NCI-H1694 treated with DMSO at 0.1 percent for 48 hours (cell line): ENCODE results near the gene IL12A.

Source experiments
- DNase-seq: peaks from one replicate; lab custom pipeline; 2025; lab: John Stamatoyannopoulos, UW

IL12A gene

DNA sequence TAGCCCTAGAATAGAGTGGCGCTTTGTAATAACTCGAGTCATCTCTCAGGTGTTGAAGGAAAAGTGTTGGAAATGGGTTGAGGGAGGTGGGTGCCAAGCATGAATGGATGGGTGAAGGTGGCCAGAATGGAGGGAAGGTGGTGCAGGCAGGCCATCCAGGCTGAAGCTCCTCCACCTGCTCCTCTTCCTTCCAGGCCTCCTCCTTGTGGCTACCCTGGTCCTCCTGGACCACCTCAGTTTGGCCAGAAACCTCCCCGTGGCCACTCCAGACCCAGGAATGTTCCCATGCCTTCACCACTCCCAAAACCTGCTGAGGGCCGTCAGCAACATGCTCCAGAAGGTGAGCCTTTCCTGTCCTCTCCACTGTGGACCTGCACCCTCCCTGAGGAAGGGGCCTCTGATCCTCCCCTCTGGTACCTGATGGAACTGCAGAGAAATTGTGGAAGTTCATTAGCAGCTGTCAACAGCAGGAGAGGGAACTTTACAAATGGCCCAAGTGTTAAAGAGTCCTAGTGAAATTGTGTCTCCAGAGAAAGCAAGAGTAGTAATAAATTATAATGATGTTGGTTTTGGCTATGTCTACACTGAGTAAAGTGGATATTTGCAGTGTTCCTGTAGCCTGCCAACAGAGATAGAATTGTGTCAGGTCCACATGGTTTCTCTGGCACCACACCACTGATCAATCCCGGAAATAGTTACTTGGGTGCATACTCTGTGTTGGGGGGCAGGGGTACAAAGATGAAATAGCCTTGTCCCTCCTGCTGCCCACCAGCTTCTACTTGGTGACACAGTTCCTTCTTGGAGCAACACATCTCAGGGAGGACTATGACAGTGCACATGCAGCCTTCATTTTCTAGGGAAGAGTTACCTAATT is 1.6 kb downstream of the IL12A start:
- DNase-seq = no peak

DNA sequence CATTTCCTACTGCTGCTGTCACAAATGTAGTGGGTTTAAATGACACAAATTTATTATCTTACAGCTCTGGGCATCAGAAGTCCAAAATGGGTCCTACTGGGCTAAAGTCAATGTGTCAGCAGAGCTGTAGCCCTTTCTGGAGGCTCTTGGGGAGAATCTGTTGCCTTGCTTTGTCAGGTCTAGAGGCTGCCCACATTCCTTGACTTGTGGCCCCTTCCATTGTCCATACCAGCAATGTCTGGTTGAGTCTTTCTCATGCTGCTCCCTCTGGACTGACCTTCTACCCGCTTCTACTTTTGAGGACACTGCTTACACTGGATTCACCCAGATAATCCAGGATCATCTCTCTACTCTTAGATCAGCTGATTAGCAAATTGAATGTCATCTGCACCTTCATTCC is 3.0 kb downstream of the IL12A start:
- DNase-seq = no peak

DNA sequence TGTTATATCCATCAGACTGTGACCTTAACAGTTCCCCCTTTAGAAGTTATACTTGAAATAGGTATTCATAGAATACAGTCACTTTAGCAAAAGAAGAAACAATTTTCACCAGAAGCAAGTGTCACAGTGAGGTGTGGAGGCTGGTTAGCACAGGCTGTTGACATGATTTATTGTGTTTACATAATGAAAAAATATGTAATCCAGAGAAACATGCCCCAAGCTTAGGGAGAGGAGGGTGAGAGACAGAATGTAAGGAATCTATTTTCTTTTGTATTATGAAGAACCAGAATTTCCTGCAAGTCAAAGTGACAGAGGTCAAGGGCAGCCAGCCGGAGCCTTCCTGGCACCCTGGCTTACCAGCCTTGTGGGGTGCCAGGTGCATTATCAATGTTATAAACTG is 4.0 kb downstream of the IL12A start:
- no peak for DNase-seq

DNA sequence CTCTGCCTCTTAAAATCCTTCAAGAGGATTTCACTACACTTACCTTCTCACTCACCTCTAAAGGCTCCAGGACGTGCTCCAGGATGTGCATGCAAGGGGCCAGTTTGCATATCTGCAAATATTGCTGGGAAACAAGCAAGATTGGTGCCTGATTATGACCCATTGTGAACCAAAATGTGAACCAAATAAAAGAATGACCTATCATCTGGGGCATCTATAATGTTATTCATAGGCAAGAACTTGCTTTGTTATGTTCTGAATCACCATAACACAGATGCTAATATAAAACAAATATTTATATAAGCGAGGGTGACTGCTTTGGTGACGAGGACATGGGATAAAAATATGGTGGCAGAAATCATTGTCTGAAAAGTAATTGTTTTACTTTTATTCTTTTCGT is 5.5 kb downstream of the IL12A start:
- DNase-seq = no peak

DNA sequence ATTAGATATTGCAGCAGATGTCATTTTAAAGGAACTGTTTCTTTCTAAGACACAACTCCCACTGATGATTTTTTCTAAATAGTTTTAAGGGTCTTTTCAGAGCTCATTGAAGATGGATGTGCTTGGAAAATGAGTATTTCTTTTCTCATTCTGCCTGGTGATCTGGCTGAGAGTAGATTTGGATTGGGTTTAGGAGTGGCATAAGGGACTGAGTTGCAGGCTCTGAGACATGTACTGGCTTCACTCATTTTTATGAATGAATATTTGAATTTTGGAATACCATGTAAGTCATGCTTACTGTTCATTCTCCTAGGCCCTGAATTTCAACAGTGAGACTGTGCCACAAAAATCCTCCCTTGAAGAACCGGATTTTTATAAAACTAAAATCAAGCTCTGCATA is 6.5 kb downstream of the IL12A start:
- no peak for DNase-seq

DNA sequence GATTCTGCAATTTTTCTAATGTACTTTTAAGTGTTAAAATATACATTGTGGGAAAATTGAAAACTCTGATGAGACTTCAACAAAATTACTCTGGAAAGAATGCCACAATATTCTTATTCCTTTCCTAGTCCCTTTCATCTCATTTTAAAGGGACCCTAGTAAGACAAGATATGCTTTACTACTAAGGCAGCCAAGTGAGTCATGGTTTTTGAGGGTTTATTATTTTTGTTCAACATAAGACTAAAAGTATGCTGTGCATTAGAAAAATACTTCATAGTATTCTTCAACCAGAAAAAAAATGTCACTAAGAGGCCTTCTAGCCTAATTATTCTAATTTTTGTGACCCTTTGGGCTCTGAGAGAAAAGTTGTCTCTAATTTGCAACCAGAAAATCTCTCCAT is 7.4 kb downstream of the IL12A start:
- DNase-seq = no peak

DNA sequence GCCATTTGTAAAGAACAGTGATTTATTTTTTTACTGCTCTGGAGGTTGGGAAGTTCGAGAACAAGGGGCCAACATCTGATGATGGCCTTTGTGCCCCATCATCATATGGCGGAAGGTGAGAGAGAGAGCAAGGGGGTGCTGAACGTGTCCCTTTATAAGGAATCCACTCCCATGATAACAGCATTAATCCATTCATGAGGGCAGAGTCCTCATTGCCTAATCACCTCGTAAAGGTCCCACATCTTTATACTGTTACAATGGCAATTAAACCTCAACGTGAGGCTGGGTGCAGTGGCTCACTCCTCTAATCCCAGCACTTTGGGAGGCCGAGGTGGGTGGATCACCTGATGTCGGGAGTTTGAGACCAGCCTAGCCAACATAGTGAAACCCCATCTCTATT is 8.3 kb downstream of the IL12A start:
- no peak for DNase-seq

DNA sequence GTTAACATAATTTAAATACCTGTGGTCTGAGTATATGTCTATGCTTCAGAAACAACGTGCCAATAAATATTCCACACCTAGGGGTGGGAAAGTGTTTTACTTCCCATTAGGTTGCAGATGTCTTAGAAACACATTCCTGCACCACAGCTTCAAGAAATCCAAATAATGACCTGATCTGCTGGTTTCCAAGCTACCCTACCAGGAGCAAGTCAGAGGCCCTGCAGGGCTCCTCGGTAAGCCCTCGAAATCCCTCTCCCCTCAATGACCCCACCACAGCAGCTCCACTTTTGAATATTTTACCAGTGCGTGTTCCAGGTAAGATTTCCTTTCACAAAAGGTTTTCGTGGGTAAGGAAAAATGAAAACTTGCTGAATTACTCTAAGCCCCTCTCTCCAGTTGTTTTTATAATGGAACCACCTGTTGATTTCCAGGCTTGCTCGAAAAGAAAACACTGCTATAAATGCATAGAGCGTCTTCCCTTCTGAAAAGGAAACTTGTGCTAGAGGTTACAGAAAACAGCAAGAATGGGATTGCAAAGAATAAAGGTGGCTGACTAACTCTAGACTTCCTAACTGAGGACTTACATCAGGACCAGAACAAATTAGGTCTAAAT is 12.6 kb downstream of the IL12A start:
- DNase-seq = no peak

DNA sequence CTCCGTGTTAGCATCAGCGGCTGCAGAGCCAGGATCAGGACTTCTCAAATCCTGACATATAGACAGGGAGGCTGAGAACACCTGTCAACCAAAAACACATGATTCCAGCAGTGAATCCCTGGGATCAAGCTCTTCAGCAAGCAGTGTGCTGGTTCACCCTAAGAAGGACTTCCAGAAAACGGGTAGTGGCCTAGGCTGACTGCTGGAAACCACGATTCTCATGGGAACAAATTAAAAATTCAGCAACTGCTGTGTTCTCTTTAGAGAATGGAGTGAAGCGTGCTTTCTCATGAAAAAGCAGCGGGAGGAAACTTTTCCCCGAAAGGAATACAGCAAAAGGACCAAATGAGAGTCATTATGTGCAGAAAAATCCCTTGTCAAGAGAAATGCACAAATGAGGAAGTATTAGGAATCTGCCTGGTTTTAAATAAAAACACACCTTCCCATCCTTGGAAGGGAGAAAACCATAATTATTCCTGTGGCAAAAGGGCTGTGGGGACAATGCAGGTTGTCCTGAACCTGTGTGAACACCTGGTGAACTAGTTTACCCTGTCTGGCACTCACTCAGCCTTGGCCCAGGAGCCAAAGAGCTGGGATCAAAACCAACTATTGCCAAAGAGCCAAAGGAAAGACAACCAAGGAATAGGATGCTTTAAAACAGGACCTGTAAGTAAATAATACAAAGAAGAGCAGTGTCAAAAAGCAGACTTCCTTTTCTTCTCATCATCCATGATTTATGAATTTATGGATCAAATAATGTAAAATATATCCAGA is 13.4 kb downstream of the IL12A start:
- no peak for DNase-seq

DNA sequence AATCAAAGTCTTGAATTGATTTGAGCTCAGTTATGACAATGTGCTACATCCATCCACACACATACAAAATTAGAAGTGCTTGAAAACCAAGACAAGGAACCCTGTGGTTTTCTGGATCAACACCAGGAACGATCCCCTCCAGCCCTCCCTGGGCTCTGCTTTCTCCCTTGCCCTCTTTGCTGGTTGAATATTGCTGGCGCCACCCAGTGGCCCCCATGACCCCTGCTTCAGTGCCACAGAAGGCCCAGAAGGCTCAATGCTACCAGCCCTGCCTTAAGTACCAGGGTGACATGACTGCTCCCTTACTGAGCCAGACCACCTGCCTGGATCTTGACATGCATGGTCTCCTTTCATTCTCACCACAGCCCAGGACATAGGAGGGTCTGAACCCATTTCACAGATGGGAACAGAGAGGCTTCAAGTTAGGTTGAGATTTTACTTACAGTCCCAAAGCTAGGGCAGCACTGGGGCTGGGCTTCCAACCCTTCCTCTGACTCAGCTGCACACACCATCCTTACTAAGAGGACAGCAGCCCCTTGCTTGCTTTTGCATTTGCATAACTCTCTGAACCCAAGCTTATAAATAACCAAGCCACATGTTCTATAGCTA is 15.0 kb downstream of the IL12A start:
- DNase-seq = no peak

DNA sequence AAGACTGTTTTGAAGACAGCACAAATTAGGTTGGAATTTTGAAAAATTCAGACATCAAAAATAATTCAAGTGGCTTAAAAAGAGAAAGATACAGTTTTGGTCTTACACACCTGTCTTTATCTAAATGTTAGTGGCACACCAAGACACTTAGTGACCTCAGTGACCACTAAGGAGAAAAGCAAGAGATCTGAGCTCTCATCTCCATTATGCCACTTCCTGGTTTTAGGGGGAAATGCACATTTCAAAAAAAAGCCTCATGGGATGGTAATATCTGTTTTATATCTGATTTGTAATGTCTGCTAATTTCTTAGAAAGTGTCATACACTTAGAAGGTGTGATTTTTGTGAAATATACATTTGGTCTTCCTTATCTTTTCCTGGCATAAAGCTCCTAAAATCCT is 16.4 kb downstream of the IL12A start:
- no peak for DNase-seq

DNA sequence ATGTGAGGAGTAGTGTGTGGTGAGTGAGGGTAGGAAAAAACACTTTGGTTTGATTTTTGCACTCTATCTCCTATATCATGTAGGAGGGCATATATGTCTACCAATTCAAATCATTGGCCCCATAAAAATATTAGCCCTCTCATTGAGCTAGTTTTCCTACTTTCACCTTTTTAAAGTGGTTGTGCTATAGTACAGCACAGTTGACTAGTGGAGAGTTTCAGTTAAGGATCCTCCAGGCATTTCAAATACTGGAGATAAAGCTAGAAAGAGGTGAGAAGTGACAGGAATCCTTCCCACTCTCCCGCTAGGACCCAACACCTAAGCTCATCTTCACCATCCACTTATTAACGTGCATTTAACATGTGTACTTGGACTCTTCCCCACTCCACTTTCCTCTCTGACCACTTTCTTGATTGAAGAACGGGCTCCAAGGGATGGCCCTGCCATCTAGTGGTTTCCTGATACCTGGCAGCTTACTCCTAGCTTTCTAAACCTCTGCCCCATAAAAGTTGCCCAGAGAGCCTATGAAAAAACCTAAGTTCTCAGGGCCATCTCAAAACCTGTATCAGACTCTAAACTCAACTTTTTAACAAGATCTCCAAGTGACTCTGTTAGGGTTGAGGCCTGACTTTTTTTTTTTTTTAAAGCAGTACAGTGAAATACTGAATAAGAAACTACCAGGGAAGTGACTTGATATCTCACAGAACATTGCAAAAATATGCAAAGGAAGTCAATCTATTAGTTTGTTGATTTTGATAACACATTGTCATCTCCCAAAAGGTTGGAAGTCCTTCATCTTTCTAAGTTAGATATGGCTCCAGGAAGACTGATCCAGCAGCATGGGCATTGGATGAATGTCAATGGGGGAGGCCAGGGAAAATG is 17.9 kb downstream of the IL12A start:
- DNase-seq = peak; percentile 12

DNA sequence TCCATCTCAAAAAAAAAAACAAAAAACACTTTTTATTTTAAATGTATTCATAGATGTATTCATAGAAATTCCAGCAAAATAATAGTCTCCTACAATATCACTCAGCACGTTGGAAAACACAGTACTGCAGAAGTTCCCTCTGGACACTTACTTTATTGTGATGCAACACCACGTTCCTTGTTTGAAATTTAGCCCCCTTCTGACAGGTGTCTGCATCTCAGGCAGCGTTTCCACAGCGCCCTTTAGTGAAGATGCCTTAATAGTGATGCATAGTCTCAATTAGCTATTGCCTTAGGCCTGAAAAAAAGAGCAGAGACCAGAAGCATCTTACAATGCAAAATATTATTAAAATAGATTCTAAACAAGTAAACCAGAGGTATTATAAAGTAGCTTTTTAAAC is 20.3 kb downstream of the IL12A start:
- no peak for DNase-seq

DNA sequence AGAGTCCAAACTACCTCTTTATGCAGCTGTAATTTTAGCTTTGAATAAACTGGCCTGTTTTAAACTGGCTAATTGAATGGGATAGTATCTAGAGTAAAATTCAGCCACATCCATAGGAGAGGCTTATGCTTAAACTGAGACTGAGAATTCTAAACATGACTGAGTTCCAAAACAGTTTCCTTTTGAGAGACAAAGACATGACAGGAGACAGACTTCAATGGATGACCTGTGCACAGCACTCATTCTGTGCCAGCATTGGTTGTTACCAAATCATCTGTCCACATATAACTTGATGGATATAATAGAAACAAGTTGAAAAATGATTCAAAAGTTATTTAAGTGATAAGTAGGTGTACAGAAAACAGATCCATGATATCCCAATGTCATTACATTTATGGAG is 20.9 kb downstream of the IL12A start:
- no peak for DNase-seq

DNA sequence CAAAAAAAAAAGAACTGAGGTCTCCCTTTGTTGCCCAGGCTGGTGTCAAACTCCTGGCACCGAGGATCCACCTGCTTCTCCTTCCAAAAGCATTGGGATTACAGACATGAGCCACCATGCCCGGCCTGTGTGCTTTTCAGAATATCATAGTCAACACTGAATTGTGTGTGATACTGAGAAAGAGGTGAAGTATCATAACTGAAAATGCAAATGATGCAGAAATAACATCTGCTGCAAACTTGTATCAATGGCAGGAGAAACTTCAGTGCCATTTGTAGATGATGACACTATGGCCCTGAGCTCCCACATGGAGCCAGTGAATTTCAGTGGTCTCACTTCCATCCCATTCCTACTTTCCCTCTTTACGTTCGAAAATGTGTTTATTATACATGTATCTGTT is 21.9 kb downstream of the IL12A start:
- no peak for DNase-seq

DNA sequence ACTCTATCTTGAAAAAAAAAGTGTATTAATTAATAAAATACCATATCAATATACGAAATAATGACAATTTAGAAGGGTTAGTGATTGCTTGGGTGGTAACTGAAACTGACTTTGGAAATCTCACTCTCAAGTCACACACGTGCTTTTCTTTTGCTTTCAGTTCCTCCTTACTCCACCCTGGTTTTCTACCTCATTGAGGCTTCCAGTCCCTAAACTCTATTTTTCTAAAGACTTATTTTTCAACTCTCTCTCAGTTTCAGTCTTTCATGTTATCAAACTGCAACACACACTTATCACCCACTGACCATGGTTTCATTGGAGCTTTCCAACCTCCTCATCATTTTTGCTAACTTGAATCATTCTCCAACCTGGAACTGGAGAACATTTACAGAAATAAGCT is 23.5 kb downstream of the IL12A start:
- no peak for DNase-seq

DNA sequence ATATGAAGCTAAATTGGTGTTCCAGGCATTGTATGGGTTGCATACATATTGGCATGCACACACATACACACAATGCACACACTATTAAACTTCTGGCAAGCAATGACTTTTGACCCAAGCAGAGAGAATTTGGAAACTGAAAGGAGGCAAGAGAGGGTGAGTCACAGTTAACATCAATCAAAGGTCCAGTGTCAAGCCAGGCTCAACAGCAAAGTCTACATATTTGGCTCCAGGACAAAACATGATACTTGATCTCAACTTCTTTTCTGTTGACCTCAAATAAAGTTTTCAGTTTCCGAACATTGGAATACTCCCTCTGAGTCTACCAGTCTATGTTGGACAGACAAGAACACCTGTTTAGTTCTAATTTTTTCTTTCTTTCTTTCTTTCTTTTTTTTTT is 28.3 kb downstream of the IL12A start:
- no peak for DNase-seq

DNA sequence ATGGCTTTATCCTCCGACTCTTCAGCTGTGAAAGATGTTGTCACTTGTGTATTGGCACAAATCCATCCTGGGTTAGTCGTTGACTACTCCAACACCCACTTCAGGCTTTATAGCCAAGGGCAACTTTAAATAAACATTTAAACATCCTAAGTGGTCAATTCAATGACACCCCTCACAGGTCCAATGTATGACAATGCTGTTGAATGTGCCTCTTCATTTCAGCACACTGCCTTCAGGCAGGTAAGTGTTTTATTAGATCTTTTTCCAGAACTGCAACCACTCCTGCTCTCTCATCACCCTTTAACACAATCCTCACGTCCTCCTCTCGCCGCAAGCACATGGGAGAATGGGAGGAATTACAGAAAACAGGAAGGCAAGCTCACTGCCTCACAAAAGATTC is 30.3 kb downstream of the IL12A start:
- no peak for DNase-seq

DNA sequence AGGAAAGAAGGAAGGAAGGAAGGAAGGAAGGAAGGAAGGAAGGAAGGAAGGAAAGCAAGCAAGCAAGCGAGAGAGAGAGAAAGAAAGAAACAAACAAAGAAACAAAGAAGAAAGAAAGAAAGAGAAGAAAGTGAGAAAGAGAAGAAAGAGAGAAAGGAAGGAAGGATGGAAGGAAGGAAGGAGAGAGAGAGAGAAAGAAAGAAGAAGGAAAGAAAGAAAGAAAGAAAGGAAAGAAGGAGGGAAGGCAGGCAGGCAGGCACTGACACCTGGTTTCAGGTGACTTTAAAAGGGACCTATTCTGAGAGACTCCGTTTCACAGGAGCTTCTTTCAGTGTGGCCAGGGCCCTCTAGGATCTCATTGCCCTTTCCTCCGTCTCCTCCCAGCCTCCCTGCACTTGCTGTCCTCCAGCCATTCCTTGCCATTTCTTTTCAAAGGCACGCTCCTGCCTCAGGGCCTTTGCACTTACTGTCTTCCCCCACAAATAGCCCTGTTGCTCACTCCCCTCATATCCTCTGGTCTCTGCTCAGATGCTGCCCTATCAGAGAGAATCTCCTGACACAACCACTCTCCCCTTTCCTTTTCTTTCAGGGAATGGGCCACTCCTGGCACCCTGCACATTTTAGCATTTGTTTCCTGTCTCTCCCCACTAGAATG is 31.5 kb downstream of the IL12A start:
- no peak for DNase-seq

DNA sequence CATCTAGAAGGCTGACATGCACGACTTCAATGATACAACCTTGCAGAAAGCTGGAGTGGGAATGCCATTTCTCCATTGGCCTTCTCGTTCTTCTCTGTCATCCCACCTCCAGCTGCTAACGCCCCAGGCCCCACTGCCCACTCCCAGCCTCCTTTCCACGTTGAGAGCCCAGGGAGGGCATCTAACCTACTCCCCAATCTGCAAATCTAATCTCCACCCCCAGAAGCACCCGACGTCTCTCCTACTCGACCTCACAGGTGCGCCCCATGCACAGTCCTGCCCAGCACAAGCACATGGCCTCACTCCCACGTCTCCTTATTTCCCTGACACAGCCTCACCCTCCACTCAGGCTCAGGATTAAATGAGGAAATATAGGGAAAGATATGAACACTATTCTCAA is 33.4 kb downstream of the IL12A start:
- no peak for DNase-seq

DNA sequence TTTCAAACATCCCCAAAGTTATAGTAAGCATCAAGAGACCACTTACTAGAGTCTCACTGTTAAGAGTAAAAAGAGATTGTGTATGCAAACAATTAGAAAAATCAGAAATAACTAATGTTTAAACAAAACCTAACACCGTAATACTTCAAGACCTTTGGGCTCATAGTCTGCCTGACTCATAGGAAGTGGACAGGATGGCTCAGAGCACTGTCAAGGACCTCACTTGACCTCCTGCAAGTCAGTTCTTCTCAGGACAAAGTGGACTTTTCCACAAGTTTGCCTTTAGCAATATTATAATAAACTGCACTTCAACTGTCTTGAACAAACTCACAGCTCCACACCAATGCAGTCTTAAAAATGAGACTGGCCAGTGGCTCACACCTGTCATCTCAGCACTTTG is 34.8 kb downstream of the IL12A start:
- no peak for DNase-seq
